Lower leg skin (tissue), 4 donors: ENCODE measurements around the gene JPH2. TPM values are rescaled to one million over a fixed set of nuclear protein-coding genes. Genes with fewer than 3 reads are reported as not detected.

ENCODE experiments used
- DNase-seq, 2 donors: peaks; one replicate each; pipeline ENCODE4 v3.0.0-alpha.2; 2019; ENCODE audit warnings: low spot score in 2 of 2
- H3K4me3 ChIP-seq: fragments of 200-600 bp; sonication (generic); 2 replicates; pipeline ENCODE4 v1.5.1; 2017; ENCODE audit warnings: mild to moderate bottlenecking, low read depth; ENCODE audit not compliant: poor library complexity, severe bottlenecking
- CTCF ChIP-seq, 3 donors: fragments of 450-650 bp; IDR thresholded peaks; one replicate each; pipeline ENCODE4 v1.5.1; 2016; ENCODE audit warnings: antibody characterized with exemption in 3 of 3, mild to moderate bottlenecking in 3 of 3, moderate library complexity in 2 of 3
- POLR2A ChIP-seq, 2 donors: fragments of 450-650 bp; IDR thresholded peaks; one replicate each; pipeline ENCODE4 v1.6.1; 2016 to 2017; ENCODE audit warnings: antibody characterized with exemption in 2 of 2, mild to moderate bottlenecking in 1 of 2, moderate library complexity in 1 of 2
- WGBS, 2 donors: methylation state at CpG; one replicate each; pipeline ENCODE4 v1.1.5; 2018; 5-methylcytosine and 5-hydroxymethylcytosine counted together
- intact Hi-C: fragments of 100-400 bp; cut with DNase I; formaldehyde crosslinking; loops from one replicate; pipeline ENCODE4 v1.15.0; 2023; ENCODE audit warnings: low total_unique reads
- total RNA-seq, 4 donors: library from RNA; depleted of rRNA; stranded (reverse); fragments of >200 nt; gene quantifications; one replicate each; pipeline ENCODE4 v1.1.0, GENCODE V29; 2016

The JPH2 gene
- total RNA-seq, 4 donors from 2014 or later: 1.5 to 10.9 (median 5.6) TPM

DNA sequence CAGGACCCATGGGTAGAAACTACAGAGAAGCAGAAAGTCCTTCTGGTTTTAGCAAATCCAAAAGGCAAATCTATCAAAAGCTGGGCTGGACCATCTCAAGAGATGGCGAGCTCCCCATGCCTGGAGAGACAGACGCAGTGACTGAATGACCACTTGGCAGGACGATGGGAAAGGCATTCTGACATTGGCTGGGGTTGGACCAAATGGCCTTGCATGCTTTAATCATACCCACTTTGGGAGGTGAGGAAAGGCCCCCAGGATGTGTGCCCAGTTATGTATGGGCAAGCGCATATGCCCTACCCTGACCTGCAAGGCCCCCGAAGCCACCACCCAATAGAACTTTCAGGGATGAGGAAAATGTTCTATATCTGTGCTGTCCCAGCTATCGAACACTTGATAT, 45.1 kb downstream of the JPH2 start:
- 87 to 88% methylated on average over 6 of the region's 6 CpGs for WGBS, 2 donors
- no peak overlapping the region for H3K4me3 ChIP-seq
- intact Hi-C loops: no loop called here
- no peak for TF ChIP-seq POLR2A (IDR thresholded peaks at IDR 0.05)
- TF ChIP-seq CTCF (IDR thresholded peaks at IDR 0.05): no peak
- DNase-seq: no peak

- WGBS, 2 donors: 59 to 73% methylated on average over 10 of the region's 10 CpGs
- no peak overlapping the region for H3K4me3 ChIP-seq
- TF ChIP-seq POLR2A (IDR thresholded peaks at IDR 0.05) (no peak), CTCF (IDR thresholded peaks at IDR 0.05) (no peak)
- DNase-seq: no peak
- intact Hi-C loops: no loop called here
Measured at GRCh38 chr20:44138867-44139266, 48.1 kb downstream of the JPH2 start.

- H3K4me3 ChIP-seq: no peak overlapping the region
- intact Hi-C loops: no loop called here
Measured at GRCh38 chr20:44137266-44137801, 49.7 kb downstream of the JPH2 start.

DNA sequence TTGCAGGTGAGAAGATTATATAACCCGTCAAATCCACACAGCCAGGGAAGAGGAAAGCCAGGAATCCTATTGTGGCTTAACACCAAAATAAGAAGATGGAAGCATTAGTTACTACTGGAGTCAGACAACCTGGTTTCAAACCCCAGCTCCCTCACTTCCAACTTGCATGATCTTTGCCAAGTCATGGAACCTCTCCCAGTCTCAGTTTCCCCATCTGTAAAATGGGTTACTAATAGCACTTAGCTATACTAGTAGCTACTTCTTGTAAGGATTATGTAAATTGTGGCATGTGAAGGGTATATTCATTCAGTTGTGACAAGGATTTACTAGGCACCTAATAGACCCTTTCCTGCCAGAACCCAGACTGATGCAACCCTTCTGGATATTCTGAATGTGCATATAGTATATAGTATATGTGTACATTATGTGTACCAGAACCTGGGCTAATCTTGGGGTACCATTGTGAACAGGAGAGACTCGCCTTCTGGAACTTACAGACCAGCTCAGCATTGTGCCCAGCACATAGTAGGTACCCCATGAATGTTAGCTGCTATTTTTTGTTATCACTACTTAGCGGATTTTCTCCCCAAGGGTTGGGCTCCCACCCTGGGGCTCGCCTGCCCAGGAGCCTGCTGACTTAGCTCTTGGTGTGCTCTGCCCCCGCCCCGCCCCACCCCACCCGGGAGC, 50.3 kb downstream of the JPH2 start:
- DNase-seq: no peak
- TF ChIP-seq POLR2A (IDR thresholded peaks at IDR 0.05) (no peak), CTCF (IDR thresholded peaks at IDR 0.05) (no peak)
- H3K4me3 ChIP-seq: no peak overlapping the region
- intact Hi-C loops: no loop called here
- 43 to 54% methylated on average over 7 of the region's 7 CpGs for WGBS, 2 donors

More at GRCh38 chr20:44137266-44137801, 49.7 kb downstream of the JPH2 start:
- WGBS, 2 donors: 24 to 36% methylated on average over 13 to 15 of the region's 15 CpGs
- TF ChIP-seq POLR2A (IDR thresholded peaks at IDR 0.05) (no peak), CTCF (IDR thresholded peaks at IDR 0.05) (no peak)
- DNase-seq: no peak

DNA sequence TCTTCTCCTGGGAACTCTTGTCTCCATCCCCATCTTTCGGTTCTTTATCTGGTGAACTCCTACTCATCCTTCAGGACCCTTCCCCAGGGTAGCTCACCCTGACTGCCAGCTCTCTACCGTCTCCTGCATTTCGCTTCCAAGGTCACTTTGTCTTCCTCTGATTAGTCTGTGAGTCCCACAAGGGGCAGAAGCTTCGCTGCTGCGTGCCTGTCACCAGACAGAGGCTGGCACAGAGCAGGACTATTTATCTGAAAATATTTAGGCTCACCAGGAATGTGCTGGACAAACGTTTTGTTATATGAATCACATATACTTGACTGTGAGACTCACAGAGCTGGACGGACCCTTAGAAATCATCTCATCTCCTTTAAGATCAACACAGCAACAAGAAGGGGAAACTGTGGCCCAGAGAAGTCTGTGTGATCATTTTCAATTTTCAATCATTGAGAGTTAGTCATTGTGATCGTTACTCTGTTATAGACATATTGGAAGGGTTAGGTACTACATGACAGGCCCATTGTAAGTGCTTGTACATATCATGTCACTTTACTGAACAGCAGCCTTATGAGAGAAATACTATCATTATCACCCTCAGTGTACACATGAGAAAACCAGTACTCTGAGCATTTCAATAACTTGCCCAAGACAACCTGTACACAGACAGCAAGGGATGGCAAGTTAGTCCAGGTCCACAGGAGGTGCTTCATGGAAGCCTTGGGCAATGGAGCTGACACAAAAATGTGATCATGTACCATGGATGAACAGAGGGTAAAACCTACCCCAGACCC, 51.4 kb downstream of the JPH2 start:
- intact Hi-C loops: no loop called here
- 65 to 74% methylated on average over 8 of the region's 8 CpGs for WGBS, 2 donors
- H3K4me3 ChIP-seq: no peak overlapping the region
- TF ChIP-seq POLR2A (IDR thresholded peaks at IDR 0.05) (no peak), CTCF (IDR thresholded peaks at IDR 0.05) (no peak)
- DNase-seq: no peak
